ENCODE measurements around the gene CFAP45.

DNA sequence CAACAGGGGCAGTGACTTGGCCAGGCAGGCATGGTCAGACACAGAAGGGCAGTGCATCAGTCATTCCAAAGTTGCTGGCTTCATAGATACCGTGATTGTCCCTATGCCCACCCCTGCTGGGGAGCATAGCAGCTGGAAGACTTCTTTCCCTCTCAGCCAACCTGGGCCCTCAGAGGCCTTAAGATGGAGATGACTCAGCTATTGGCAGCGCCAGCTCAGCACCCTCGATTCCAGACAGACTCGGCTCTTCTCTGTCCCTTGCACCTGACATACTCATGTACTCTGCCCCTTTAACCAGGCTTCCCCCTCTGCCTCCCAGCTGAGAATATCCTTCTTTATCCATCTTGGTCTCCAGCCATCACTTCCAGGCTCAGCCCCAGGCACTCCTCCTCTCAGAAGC is 56.5 kb downstream of the CFAP45 start:
- TF ChIP-seq EP300 (IDR thresholded peaks at IDR 0.05) (no peak), CTCF (IDR thresholded peaks at IDR 0.05) (no peak), POLR2AphosphoS5 (IDR thresholded peaks at IDR 0.05) (no peak)
